ENCODE measurements around the gene GPR132.
"Not testable (repeated sequence)": the region's sequence is repeated elsewhere in the genome, so short reads cannot be mapped to it uniquely, and the experiment has no call there.

Gene GPR132, protein sequence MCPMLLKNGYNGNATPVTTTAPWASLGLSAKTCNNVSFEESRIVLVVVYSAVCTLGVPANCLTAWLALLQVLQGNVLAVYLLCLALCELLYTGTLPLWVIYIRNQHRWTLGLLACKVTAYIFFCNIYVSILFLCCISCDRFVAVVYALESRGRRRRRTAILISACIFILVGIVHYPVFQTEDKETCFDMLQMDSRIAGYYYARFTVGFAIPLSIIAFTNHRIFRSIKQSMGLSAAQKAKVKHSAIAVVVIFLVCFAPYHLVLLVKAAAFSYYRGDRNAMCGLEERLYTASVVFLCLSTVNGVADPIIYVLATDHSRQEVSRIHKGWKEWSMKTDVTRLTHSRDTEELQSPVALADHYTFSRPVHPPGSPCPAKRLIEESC

DNA sequence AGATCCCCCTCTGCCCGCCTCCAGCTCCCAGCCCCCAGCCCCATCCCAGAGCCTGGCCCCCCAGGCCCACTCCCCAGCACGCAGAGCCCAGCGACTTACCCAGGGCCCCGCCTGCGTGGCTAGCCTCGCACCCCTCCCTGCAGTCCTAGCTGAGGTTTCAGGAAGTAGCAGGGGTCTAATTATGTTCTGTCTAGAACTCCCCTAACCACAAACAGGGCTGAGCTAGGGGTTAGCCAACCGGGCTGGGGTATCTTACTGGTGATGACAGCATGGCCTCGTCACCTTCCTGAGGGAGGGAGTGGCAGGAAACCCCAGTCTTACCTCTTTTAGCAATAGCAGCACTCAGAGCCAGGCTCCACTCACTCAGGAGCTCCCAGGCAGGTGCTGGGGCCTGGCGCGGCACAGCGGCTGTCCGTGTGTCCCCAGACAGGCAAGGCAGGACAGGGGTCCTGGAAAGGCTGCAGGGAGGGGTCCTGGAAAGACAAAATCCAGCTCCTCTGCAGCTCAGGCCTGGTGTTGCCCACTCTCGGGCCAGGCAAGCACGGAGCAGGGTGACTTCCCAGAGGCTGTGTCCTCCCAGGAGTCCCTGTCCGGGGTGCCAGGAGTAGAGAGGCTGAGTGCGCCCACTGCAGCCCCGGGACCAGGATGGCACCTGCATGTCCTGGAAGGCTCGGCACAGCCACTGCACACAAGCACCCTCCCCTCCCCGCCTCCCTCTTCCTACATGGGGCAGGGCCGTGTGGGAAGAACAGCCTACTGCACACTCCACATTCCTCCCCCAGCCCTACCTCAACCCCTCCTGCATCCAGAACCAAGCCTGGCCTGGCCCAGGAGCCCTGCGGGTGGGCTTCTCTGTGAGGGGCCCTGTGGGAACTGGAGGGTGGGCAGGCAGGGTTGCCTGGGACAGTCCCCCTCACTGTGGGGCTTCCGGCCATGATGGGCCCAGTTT is at the start of gene GPR132:
Gene GPR132, minus strand, starts transcription at position 151 of the 949 bp plus-strand sequence. CDS start 10,010 bp downstream, outside the sequence.
- DNase-seq, result no peak

DNA sequence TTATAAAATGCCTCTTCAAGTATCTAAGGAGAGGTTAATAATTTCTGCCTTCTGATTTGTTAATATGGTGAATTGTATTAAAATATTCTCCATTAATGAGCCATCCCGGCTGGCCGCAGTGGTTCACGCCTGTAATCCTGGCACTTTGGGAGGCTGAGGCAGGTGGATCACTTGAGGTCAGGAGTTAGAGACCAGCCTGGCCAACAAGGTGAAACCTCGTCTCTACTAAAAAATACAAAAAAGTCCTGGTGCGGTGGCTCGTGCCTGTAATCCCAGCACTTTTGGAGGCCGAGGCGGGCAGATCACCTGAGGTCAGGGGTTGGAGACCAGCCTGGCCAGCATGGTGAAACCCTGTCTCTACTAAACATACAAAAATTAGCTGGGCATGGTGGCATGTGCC is 44.0 kb upstream of the GPR132 start:
- not testable (repeated sequence) for DNase-seq

DNA sequence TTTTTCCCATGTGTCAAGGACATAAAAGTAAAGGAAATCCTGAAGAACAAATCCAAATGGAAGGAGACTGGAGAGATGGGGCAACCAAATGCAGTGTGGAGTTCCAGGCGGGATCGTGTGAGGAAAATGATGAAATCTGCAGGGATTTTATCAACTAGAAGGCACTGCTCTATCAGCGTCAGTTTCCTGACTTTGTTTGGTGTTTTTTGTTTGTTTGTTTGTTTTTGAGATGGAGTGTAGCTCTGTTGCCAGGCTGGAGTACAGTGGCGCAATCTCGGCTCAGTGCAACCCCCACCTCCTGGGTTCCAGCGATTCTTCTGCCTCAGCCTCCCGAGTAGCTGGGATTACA is 43.3 kb upstream of the GPR132 start:
- DNase-seq, result no peak

DNA sequence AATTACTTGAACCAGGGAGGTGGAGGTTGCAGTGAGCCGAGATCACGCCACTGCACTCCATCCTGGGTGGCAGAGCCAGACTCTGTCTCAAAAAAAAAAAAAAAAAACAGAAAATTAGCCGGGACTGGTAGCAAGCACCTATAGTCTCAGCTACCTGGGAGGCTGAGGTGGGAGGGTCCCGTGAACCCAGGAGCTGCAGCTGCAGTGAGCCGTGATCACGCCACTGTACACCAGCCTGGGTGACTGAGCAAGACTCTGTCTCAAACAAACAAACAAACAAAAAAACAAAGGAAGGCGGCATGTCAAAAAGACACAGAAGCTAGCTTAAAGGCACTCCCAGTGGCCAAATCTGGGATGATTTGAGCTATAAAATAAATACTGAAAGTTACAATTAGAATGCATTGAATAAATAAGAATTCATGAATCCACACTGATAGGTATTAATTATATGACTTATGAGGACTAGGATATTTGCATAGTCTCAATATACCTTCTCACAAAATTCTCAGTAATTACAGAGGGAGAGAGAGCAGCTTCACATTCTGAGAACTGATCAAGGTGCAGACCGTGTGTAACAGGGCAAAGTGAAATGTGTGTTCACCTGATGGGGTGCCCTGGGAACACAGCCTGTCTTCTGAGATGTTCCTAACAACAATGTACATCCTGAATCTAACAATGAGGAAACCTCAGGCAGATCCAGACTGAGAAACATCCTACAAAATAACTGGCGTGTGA is 42.7 kb upstream of the GPR132 start:
- DNase-seq, result no peak

DNA sequence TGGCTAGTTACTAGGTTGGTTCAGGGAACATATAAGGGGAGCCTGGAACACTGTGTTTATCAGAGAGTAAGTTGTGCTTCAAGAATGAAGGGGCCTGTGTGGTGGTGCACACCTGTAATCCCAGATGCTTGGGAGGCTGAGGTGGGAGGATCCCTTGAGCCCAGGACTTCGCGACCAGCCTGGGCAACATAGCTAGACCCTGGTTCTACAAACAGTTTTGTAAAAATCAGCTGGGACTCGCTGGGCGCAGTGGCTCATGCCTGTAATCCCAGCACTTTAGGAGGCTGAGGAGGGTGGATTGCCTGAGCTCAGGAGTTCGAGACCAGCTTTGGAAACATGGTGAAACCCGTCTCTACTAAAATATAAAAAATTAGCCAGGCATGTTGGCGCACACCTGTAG is 42.1 kb upstream of the GPR132 start:
- no peak for DNase-seq

DNA sequence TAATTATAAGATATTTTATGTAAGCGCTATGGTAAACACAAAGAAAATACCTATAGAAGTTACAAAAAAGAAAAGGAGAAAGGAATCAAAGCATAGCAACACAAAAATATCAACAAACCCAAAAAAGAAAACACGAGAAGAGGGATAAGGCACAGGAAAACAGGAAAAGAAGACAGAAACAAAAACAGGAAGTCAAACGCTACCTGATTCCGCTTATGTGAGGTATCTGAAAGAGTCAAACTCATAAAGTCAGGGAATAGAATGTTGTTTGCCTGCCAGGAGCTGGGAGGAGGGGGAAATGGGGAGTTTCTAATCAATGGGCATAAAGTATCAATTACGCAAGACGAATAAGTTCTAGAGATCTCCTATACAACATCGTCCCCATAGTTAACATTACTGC is 39.9 kb upstream of the GPR132 start:
- no peak for DNase-seq

DNA sequence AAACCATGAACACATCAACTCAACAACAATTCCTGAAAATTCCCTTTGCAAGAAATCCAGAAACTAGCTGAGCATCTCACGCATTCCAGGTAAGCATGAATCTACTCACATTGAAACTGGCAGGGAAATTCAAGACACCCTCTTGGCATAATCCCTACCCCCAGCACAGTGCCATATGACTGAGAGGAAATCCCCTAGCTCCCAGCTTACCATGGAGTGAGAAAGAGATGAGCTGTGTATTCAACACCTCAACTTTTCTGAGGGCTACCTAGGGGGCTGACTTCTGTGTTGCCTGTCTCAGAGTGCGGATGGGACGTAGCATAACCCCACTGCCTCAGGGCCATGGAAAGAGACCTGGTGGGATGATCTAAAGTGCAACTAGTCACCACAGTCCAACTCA is 37.7 kb upstream of the GPR132 start:
- no peak for DNase-seq

DNA sequence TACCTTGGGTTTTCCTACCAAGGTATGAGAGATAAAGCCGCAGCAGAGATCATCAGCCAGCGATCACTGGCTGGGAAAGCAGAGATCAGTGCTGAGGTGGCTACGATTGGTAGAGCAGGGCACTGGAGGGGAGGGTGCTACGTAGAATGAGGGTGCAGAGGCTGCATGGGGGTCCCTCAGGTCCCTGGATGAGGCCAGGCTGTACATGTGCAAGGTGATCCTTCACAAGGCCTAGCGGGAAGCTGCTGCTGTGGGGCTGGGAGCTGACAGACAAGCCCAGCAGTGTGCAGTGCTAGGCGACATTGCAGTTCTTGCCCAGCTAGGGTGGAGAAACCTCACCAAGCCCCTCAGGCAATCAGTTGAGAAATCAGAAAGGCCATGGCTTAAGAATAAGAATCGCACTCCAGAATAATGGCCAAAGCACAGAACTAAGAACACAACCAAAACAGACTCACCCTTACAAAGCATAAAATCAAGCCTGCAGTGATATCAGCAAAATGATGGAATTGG is 37.2 kb upstream of the GPR132 start:
- no peak for DNase-seq

DNA sequence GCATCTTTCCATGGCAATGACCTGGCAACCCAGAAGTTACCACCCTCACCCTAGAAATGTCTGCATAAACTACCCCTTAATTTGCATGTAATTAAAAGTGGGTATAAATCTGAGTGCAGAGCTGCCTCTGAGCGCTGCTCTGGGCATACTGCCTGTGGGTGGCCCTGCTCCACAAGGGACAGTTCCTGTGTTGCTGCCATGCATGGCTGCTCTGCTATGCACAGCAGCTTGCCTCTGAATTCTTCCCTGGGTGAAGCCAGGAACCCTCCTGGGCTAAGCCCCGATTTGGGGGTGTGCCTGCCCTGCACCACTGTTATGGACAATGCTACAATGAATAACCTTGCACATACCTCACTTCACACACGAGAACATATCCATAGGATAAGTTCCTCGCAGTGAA is 35.7 kb upstream of the GPR132 start:
- DNase-seq, result no peak

DNA sequence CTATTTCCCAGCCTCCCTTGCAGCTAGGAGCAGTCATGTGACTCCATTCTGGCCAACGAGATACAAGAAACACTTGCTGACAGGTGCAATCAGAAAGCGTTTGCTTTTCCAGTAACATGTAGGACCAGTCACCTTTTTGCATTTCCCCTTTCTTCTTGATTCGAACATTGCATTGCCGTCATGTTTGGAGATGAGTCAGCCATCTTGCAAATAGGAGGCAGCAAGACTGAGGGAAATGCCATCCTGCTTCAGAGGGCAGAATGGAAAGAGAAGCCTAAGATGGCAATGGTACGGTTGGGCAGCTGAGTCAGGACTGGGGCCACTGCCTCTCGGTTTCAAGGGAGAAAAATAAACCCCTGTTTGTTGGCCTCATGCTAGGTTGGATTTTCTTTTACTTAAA is 34.5 kb upstream of the GPR132 start:
- no peak for DNase-seq

DNA sequence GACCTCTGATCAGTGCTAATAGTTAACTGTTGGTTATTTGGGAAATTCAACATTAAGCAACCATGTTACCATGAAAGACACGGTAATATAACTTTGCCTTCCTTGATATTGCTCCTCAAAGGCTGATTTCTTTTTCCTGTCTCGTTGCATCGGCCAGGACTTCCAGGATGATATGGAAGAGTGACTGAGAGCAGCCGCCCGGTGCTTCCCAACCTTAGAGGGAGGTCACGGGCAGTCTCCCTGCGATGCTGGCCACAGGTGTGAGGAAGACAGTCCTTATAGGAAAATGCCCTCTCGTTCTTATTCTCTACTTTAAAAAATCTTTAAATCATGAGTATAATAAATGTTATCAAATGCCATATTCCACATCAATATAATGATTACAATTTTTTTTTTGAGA is 33.1 kb upstream of the GPR132 start:
- no peak for DNase-seq

DNA sequence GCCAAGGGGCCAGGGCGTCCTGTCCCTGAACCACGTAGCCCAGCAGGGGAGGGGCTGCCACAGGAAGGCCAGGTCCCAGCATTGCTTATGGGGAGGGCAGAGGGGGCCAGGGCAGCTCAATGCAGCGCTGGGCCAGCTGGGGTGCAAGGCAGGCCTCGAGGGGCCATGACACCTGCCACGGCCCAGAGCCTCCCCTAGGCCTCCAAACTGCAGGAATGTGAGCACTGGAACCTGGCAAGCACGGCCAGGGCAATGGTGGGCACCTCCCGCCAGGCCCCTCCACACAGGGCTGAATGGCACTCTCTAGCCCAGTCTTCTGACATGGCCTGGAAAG is 32.5 kb upstream of the GPR132 start:
- no peak for DNase-seq

DNA sequence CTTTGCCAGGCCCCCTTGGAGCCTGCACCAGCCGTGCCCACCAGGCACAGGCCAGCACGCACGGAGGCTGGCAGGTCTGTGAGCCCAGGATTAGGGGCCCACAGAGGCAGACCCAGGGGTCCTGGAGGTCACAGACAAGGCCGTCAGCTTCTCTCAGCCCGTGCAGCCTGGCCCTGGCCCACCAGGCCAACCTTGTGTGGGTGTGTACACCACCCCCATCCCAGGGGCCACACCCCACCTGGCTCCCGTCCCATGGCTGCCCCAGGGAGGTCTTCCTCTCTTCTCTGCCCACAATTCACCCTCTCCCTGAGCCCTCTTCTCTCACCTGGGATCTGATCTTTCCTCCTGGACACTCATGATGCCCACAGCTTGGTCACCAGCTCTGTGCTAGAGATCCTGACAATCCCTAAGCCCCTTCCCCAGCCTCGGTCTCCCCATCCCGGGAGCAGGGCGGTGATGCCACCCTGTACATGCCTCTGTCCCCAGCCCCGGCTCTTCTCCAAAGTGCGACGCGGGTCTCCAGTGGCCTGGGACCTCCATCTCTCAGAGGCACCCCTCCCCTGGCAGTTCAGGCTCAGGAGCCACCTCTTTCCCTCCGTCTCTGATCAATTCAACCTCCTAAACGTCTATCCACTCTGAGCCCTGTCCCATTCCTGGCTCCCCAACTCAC is 31.1 kb upstream of the GPR132 start:
- no peak for DNase-seq

DNA sequence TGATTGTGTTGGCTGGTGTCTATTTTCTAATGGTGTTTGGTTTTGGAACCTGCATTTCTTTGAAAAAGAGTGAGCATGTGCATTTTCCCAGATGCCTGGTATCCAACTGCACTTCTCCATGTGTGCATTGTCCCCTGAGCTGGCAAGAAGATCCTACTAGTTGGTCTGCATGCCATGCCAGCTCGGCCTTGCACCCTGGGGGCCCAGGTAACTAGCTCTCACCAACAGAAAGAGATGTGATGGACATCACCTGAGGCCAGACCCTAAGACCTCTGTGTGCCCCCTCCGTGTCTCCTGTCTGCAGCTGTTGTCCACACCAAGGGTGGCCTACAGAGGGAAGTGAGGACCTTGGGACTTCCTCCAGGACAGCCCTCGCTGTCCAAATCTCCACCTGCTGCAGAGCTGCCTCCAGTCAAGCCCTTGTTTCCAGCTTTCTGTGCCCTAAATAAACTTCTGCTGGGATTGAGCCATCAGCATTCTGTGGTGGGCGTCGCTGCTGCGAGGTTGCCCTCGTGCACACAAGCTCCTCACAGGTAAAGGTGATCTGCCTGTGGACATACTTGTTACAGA is 30.1 kb upstream of the GPR132 start:
- no peak for DNase-seq

DNA sequence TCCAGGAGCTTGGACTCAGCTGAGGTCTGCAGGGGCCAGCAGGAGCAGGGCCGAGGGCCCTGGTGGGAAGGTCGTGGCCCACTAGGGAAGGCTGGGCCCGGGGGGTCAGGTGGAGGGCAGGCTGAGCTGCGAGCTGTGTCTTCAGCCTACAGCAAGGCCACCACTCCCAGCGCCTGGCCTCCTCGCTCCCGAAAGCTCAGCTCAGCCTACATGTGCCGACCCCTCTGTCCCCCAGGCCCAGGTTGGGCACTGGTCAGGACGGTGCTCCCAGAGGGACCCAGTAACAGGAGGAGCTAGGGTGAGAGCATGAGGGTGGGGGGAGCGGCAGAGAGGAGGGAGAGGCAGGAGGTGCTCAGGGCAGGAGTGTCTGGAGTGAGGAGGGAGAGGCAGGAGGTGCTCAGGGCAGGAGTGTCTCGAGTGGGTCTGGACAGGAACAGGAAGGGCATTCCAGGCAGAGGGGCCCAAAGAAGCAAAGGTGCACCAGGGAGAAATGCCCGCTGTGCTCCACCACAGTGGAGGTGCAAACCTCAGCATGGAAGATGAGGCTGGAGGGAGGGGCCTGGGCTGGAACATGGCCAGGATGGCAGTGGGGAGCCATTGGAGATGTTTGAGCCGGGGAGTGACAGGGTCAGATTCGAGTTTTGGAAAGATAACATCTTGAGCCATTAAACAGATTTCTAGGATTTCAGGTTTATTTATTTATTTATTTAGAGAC is 29.1 kb upstream of the GPR132 start:
- DNase-seq, result no peak

DNA sequence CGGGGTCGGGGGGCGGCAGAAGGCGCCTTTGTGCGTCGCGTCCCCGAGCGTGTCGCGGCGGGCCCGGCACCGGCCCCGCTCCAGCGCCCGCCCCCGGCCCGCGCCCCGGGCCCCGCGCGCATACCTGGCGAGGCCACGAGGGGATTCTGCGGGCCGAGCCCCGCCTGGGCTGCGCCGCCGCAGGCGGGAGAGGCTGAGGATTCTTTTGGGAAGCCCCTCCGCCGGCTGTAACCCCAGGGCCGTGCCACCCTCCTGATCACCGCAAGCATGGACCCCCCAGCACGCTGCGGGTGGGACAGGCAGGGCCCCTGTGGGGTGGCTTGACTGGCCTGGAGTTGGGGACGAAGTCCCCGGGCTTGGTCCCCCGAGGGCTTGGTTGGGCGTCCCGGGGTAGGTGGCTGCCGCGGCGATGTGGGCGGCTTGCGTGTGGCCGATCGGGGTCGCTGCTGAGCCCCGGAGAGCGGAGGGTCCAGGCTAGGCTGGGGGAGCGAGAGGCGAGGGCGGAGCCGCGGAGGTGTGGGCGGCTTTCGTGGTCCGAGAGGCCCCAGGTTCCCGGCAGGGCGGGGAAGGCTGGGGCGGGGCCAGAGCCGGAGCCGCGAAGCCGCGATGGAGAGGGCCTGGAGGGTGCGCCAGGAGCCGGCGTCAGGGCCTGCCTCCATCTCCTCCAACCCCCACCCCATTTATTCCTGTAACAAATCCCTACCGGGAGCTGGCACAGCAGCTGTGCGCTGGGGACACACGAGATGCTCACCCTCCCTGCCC is 28.4 kb upstream of the GPR132 start:
- no peak for DNase-seq

DNA sequence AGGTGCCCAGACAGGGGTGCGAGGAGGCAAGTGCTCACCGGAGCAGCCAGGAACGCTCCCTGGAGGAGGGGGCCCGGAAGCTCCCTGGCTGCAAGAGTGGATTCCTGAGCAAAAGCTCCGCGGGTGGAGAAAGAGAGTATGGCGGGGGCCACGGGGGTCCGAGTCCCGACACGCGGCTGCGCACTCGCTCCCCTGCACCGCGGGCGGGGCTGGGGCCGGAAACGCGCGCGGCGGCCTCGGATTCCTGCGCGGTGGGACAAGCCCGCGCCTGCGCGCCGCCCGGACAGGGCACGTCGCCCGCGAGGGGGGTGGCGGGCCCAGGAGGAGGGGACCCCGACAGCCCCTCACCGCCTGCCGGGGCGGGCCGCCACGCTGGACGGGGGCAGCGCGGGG is 27.8 kb upstream of the GPR132 start:
- no peak for DNase-seq

DNA sequence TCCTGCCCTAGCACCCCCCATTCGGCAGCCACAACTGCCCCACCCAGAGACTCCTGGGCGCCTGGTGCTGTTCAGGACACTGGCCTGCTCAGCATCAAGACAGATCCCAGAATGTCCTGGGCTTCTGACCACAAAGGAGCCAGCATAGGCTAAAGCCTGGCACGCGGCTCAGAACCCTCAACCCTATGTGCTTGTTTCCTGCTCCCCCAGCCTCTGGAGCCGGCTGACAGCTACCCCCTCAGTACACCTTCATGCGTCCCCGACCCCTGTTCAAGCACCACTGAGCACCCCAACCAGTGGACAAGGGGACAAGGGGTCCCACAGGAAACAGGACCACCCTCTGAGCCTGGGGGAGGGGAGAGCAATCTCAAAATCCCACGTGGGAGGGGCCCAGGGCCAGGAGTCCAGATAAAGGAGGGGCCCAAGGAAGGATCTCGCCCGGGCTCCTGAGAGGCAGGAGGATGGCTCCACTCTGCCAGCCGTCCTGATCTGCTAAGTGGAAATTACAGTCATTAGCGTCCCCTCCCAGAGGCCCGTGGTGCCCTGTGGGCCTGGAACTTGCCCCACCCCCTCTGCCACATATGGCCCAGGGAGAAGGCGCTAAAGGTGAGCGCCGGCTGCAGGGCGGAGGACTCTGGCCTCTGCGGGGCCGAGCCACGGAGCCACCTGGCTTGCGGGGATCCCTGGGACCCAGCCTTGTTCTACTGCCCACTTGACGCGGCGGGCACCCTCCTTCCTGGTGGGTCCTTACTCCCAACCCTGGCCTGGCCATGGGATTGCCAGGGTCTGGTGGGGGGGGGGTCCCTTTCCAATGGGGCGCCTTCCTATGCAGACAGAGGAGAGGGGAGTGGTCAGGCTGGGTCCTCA is 27.2 kb upstream of the GPR132 start:
- DNase-seq, result no peak

DNA sequence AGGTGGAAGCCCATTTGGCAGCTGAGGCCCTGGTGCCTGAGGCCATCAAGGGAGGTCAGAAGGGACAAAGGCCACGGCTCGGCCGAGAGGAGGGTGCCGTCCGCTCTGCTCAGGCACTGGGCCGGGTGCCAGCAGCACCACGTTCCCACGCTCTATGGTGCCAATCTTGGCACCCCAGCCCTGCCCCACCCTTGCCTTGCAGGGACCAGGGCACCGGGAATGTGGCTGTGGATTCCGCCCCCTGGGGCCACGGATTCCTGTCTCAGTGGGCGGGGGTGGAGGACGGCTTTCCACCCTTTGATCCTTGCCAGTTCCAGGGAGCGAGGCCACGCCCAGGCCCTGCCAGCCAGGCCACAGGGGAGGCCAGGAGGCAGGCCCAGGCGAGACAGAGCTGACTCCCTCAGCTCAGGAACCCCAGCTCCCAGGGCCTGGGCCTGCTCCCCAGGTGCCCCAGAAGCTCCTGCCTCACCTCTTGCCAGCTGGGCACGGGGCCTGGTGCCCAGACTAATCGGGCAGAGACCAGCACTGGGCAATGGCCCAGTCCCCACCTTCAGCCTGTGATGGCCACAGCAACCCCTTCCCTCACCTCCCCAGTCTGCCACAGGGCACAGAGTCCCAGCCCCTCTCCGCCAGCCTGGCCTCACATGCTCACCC is 26.4 kb upstream of the GPR132 start:
- DNase-seq, result peak in 1 of 2 experiments; percentile 61
